Measurements from ENCODE around the gene OR7C2.
"Not testable (repeated sequence)": the region's sequence is repeated elsewhere in the genome, so short reads cannot be mapped to it uniquely, and the experiment has no call there.

GRCh38 chr19:14949413-14949812 is 8.1 kb downstream of the OR7C2 start:
- TF ChIP-seq, protein P1, sequence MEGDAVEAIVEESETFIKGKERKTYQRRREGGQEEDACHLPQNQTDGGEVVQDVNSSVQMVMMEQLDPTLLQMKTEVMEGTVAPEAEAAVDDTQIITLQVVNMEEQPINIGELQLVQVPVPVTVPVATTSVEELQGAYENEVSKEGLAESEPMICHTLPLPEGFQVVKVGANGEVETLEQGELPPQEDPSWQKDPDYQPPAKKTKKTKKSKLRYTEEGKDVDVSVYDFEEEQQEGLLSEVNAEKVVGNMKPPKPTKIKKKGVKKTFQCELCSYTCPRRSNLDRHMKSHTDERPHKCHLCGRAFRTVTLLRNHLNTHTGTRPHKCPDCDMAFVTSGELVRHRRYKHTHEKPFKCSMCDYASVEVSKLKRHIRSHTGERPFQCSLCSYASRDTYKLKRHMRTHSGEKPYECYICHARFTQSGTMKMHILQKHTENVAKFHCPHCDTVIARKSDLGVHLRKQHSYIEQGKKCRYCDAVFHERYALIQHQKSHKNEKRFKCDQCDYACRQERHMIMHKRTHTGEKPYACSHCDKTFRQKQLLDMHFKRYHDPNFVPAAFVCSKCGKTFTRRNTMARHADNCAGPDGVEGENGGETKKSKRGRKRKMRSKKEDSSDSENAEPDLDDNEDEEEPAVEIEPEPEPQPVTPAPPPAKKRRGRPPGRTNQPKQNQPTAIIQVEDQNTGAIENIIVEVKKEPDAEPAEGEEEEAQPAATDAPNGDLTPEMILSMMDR (conservative IDR thresholded peaks at IDR 0.05; ENCODE audit: low read depth, low read length): not testable (repeated sequence)
- not testable (repeated sequence) for TF ChIP-seq EZH2 (IDR thresholded peaks at IDR 0.05; ENCODE audit: borderline replicate concordance, low read depth, low read length, poor library complexity, severe bottlenecking)
